Left lung (tissue), 10 donors: Measurements from ENCODE around the gene USP49. TPM values are rescaled to one million over a fixed set of nuclear protein-coding genes. Genes with fewer than 3 reads are reported as not detected.

Experiments used
- ATAC-seq: fragments of 200-7000 bp; cut with Tn5 transposase; one replicate; pipeline ENCODE4 v1.9.1; 2020; ENCODE audit warnings: moderate library complexity
- DNase-seq, 4 donors: peaks; one replicate each; pipeline ENCODE4 v3.0.0-alpha.2; 2013 to 2020
- H3K27ac ChIP-seq, 2 donors: fragments of 200-600 bp; sonication (generic) in 1 of 2; one replicate each; pipeline versions ENCODE4 v1.5.0 to v1.8.0; 2020 to 2021
- H3K27me3 ChIP-seq, 2 donors: fragments of 200-600 bp; sonication (generic) in 1 of 2; one replicate each; pipeline versions ENCODE4 v1.5.0 to v1.8.0; 2020 to 2021
- H3K36me3 ChIP-seq, 2 donors: fragments of 200-600 bp; sonication (generic) in 1 of 2; one replicate each; pipeline versions ENCODE4 v1.5.0 to v1.8.0; 2020 to 2021
- H3K4me1 ChIP-seq, 2 donors: fragments of 200-600 bp; one replicate each; pipeline ENCODE4 v1.8.0; 2021
- H3K4me3 ChIP-seq, 2 donors: fragments of 200-600 bp; sonication (generic) in 1 of 2; one replicate each; pipeline versions ENCODE4 v1.5.0 to v1.8.0; 2020 to 2021; ENCODE audit warnings: mild to moderate bottlenecking in 1 of 2
- H3K9me3 ChIP-seq, 2 donors: fragments of 200-600 bp; sonication (generic) in 1 of 2; one replicate each; pipeline versions ENCODE4 v1.5.0 to v1.8.0; 2020 to 2021
- CTCF ChIP-seq, 2 donors: fragments of 200-600 bp; sonication (generic) in 1 of 2; IDR thresholded peaks; one replicate each; pipeline versions ENCODE4 v1.5.0 to v1.8.0; 2021; ENCODE audit warnings: antibody characterized with exemption in 2 of 2
- intact Hi-C, 2 donors: fragments of 100-400 bp; cut with DNase I; formaldehyde crosslinking; loops; one replicate each; pipeline versions ENCODE4 v1.11.2 to v1.14.2; 2022
- polyA plus RNA-seq, 6 donors: library from polyadenylated mRNA; unstranded; fragments of 120-200 nt; gene quantifications; one replicate each; pipeline ENCODE4 v1.2.1, GENCODE V29; 2013; ENCODE audit not compliant: insufficient read length in 6 of 6
- total RNA-seq, 2 donors: library from RNA; stranded (reverse); fragmentation: NEBNext Ultra II Directional; extraction: Animal tissue kit (Norgen Biotek cat#: 25700); gene quantifications; one replicate each; pipeline ENCODE4 v1.2.1, GENCODE V29; 2021
- donor health status: DM: no; HTN: yes; CAD: no.
- donor health status: DM: no; HTN: no; CAD: no.

The USP49 gene
- total and polyA plus RNA-seq, 8 donors: 3.8 to 16.4 (median 13.2) TPM

DNA sequence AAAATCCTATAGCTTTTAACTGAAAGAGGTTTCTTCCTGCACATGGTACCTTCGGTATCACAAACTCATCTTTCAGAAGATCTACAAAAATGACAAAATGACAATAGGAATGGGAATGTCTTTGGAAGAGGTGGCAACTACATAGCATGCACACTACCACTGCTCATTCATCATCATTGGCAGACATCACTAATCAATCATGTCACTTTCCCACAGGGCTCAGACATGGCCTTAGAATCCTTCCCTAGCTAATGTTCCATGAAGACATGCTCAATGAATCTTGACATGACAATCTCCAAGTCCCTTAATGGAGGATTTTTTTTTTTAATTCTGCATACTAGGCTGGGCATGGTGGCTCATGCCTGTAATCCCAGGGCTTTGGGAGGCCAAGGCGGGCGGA lies 144.8 kb downstream of the USP49 start:
- peaks cover 5 to 11% of the 10 kb centered on the region in 2 donors for H3K4me1 ChIP-seq
- H3K27ac ChIP-seq: no peak overlapping the region
- TF ChIP-seq CTCF (IDR thresholded peaks at IDR 0.05): no peak
- intact Hi-C loops: no loop called here
- no peaks in the 10 kb centered on the region for H3K36me3 ChIP-seq
- no peaks in the 10 kb centered on the region for H3K9me3 ChIP-seq
- DNase-seq (no peak), ATAC-seq (no peak)
- no peak overlapping the region for H3K4me3 ChIP-seq
- no peaks in the 10 kb centered on the region for H3K27me3 ChIP-seq

GRCh38 chr6:41748542-41748941 lies 146.6 kb downstream of the USP49 start:
- no peaks in the 10 kb centered on the region for H3K27me3 ChIP-seq
- DNase-seq (peak in 2 of 4 donors; percentile 63 to 66), ATAC-seq (peak; percentile 59)
- H3K9me3 ChIP-seq: no peaks in the 10 kb centered on the region
- H3K27ac ChIP-seq: peak overlapping the region in 1 of 2 donors; percentile 75
- no peak for TF ChIP-seq CTCF (IDR thresholded peaks at IDR 0.05)
- H3K4me1 ChIP-seq: peaks cover 5 to 11% of the 10 kb centered on the region in 2 donors
- intact Hi-C loops: no loop called here
- H3K36me3 ChIP-seq: no peaks in the 10 kb centered on the region
- H3K4me3 ChIP-seq: no peak overlapping the region

- no peak for TF ChIP-seq CTCF (IDR thresholded peaks at IDR 0.05)
- Histone ChIP-seq H3K9me3 (no peaks in the 10 kb centered on the region), H3K27ac (peak overlapping the region in 1 of 2 donors; percentile 75), H3K4me3 (no peak overlapping the region), H3K27me3 (no peaks in the 10 kb centered on the region), H3K36me3 (no peaks in the 10 kb centered on the region), H3K4me1 (peaks cover 5 to 11% of the 10 kb centered on the region in 2 donors)
- ATAC-seq (peak; percentile 17), DNase-seq (no peak)
- intact Hi-C loops: no loop called here
These were observed 147.1 kb downstream of the USP49 start for GRCh38 chr6:41748102-41748477.

DNA sequence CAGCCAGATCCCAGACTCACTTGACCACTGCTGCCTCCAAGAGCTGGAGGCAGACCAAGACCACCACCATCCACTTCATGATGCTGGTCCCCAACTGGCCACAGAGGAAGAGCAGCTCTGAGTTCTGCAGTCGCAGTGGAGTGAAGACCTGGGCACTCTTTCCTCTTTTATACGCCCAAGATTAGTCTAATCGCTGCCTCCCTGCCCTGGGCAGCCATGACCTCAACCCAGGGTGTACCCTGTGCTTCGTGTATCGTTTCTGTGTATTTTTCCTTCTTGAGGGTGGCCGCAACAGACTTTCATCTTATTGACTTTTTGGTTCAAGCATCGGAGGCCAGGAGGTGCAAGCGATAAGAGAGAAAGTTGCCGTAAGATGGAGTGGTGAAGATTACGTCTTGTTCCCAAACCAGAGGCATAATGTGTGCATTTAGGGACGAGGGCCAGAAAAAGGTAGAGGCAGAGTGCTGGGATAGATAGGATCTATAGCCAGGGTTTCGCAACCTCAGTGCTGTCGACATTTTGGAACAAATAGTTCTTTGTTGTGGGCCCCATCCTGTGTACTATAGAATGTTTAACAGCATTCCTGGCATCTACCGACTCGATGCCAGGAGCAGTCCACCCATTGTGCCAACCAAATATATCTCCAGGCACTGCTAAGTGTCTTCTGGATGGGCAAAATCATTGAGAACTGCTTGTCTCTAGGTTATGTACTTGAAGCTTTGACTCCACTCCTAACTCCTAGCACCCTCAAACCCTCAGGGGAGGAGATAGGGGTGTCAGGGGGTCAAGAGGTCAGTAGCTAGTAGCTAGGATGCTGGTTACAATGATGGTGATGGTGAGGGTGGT lies 147.7 kb downstream of the USP49 start, which contains the start of gene PGC:
PGC (minus strand) TSS at position 142 of the 846 bp plus-strand sequence; CDS start at position 79, 63 bp downstream.
- Histone ChIP-seq H3K36me3 (no peaks in the 10 kb centered on the region), H3K4me1 (peaks cover 5 to 11% of the 10 kb centered on the region in 2 donors), H3K27me3 (no peaks in the 10 kb centered on the region), H3K4me3 (no peak within 1 kb of the TSS), H3K27ac (peak within 1 kb of the TSS in 1 of 2 donors; percentile 75), H3K9me3 (no peaks in the 10 kb centered on the region)
- DNase-seq (peak in 1 of 4 donors; percentile 61), ATAC-seq (peak; percentile 81)
- TF ChIP-seq CTCF (IDR thresholded peaks at IDR 0.05): no peak
- intact Hi-C loops: no loop called here

DNA sequence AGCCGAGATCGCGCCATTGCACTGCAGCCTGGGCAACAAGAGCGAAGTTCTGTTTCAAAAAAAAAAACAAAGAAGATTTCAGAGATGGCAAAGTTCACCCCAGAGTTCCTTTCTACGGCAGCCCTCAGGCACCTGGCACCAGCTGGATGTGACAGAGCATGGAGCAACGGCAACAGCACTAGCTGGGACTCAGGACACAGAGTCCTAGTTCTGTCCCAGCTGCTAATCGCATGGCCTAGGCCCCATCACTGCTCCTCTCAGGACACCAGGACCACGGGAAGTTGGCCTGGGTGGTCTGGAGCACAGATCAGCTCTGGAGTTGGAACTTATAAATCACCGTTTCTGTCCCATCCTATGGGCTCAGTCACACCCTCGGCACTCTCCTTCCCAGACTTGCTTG lies 149.1 kb downstream of the USP49 start:
- Histone ChIP-seq H3K27ac (peak overlapping the region in 1 of 2 donors; percentile 13), H3K36me3 (no peaks in the 10 kb centered on the region), H3K27me3 (no peaks in the 10 kb centered on the region), H3K4me1 (peaks cover 5 to 11% of the 10 kb centered on the region in 2 donors), H3K9me3 (no peaks in the 10 kb centered on the region), H3K4me3 (no peak overlapping the region)
- intact Hi-C loops: no loop called here
- ATAC-seq: no peak
- TF ChIP-seq CTCF (IDR thresholded peaks at IDR 0.05): no peak
- DNase-seq: no peak
